ENCODE measurements around the gene RXRB. TPM values are rescaled to one million over a fixed set of nuclear protein-coding genes. Genes with fewer than 3 reads are reported as not detected.

RXRB gene
- total and polyA plus RNA-seq, 2 donors (not counting 1 experiment from before 2014, with no cell fraction given), result 25.9 to 34.0 TPM

DNA sequence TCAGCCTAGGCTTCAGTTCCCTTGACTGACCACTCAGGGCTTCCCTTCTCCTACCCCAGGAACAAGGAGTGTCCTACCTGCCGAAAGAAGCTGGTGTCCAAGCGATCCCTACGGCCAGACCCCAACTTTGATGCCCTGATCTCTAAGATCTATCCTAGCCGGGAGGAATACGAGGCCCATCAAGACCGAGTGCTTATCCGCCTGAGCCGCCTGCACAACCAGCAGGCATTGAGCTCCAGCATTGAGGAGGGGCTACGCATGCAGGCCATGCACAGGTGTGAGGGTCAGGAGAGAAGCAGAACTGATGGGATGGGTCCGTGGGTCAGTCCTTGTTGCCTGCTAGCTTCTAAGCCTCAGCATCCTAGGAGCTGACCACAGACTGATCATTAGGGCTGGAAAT lies 9.4 kb upstream of the RXRB start:
- Histone ChIP-seq H3K9ac (ENCODE audit: insufficient read depth, low read length) (no peak overlapping the region), H3K79me2 (ENCODE audit: control insufficient read depth, insufficient read depth, low read length) (no peaks in the 10 kb centered on the region), H3K27ac (ENCODE audit: insufficient read depth, low read length) (no peak overlapping the region), H3K4me3 (replicated peaks in 1 of 4; ENCODE audit: control extremely low read depth in 1 of 4, insufficient read depth in 1 of 4, low read depth in 3 of 4, low read length in 4 of 4) (no peak overlapping the region), H4K20me1 (ENCODE audit: control insufficient read depth, extremely low read depth, insufficient read depth, low read length) (no peaks in the 10 kb centered on the region), H3K4me2 (ENCODE audit: extremely low read depth, insufficient read depth, low read length) (no peak overlapping the region), H2AFZ (ENCODE audit: low read length) (no peak overlapping the region), H3K27me3 (ENCODE audit: control insufficient read depth, insufficient read depth, low read length) (peaks cover 7% of the 10 kb centered on the region), H3K36me3 (ENCODE audit: control insufficient read depth, insufficient read depth, low read length) (peaks cover 11% of the 10 kb centered on the region), H3K9me3 (ENCODE audit: control insufficient read depth, insufficient read depth, low read depth, low read length) (no peaks in the 10 kb centered on the region), H3K4me1 (ENCODE audit: control insufficient read depth, extremely low read depth, insufficient read depth, low read length) (peaks cover 25% of the 10 kb centered on the region)
- no peak for DNase-seq (ENCODE audit: low read depth in 2 of 2)
- no peak for TF ChIP-seq EZH2 (IDR thresholded peaks at IDR 0.05; ENCODE audit: low read length, missing control alignments)
- TF ChIP-seq, protein P1, sequence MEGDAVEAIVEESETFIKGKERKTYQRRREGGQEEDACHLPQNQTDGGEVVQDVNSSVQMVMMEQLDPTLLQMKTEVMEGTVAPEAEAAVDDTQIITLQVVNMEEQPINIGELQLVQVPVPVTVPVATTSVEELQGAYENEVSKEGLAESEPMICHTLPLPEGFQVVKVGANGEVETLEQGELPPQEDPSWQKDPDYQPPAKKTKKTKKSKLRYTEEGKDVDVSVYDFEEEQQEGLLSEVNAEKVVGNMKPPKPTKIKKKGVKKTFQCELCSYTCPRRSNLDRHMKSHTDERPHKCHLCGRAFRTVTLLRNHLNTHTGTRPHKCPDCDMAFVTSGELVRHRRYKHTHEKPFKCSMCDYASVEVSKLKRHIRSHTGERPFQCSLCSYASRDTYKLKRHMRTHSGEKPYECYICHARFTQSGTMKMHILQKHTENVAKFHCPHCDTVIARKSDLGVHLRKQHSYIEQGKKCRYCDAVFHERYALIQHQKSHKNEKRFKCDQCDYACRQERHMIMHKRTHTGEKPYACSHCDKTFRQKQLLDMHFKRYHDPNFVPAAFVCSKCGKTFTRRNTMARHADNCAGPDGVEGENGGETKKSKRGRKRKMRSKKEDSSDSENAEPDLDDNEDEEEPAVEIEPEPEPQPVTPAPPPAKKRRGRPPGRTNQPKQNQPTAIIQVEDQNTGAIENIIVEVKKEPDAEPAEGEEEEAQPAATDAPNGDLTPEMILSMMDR (conservative IDR thresholded peaks at IDR 0.05 in 1 of 2, IDR thresholded peaks at IDR 0.05 in 1 of 2; ENCODE audit: low read depth in 1 of 2, low read length in 2 of 2), result no peak

DNA sequence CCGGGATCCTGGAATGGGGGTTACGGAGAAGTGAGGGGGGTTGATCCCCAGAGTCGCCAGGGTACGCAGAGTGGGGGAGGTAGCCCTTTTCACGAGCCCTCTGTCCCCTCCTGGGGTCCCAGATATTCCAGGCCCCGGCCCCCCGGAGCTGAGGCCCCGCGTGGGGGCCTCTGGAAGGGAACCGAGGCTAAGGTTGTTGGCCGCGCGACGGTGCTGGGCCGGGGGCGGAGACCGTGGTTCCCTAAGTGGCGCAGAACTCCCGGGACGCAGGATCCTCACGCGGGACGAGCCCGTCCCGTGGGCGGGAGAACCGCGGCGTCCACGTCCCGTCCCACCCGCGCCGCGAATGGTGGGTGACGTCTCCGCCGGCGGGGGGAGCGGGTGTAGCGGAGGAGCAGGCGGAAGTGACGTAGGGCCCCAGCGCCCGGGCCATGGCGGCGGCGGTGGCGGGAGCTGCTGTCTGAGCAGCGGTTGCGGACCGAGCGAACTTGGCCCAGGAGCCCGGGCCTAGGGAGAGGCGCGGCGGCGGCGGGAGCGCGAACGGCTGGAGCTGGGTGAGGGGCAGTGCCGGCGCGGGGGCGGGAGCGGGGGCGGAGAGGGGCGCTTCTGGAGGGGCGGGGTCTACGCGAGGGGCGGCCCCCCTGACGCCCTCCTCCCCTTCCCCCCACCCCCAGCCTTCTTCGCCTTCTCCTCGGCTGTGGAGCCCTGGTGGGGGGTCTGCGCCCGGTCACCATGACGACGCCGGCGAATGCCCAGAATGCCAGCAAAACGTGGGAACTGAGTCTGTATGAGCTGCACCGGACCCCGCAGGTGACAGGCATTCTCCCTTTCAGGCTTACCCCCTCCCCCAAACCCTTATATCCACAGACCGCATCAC lies 7.9 kb upstream of the RXRB start, which contains the start of gene RING1:
Gene RING1 (plus strand): TSS at position 410 of the 877 bp plus-strand sequence. CDS start 323 bp downstream, at position 733.
- Histone ChIP-seq H3K9ac (ENCODE audit: insufficient read depth, low read length) (peak within 1 kb of the TSS; percentile 97), H3K27me3 (ENCODE audit: control insufficient read depth, insufficient read depth, low read length) (no peaks in the 10 kb centered on the region), H3K27ac (ENCODE audit: insufficient read depth, low read length) (peak within 1 kb of the TSS; percentile 96), H4K20me1 (ENCODE audit: control insufficient read depth, extremely low read depth, insufficient read depth, low read length) (no peaks in the 10 kb centered on the region), H2AFZ (ENCODE audit: low read length) (peak within 1 kb of the TSS; percentile 29), H3K79me2 (ENCODE audit: control insufficient read depth, insufficient read depth, low read length) (peaks cover 7% of the 10 kb centered on the region), H3K4me2 (ENCODE audit: extremely low read depth, insufficient read depth, low read length) (peak within 1 kb of the TSS; percentile 98), H3K4me1 (ENCODE audit: control insufficient read depth, extremely low read depth, insufficient read depth, low read length) (peaks cover 31% of the 10 kb centered on the region), H3K4me3 (replicated peaks in 1 of 4; ENCODE audit: control extremely low read depth in 1 of 4, insufficient read depth in 1 of 4, low read depth in 3 of 4, low read length in 4 of 4) (peak within 1 kb of the TSS; percentile 86 to 96 (median 93)), H3K36me3 (ENCODE audit: control insufficient read depth, insufficient read depth, low read length) (peaks cover 16% of the 10 kb centered on the region), H3K9me3 (ENCODE audit: control insufficient read depth, insufficient read depth, low read depth, low read length) (no peaks in the 10 kb centered on the region)
- DNase-seq (ENCODE audit: low read depth in 2 of 2), result peak; percentile 71 to 72
- TF ChIP-seq, protein P1 (conservative IDR thresholded peaks at IDR 0.05 in 1 of 2, IDR thresholded peaks at IDR 0.05 in 1 of 2; ENCODE audit: low read depth in 1 of 2, low read length in 2 of 2), result no peak
- TF ChIP-seq EZH2 (IDR thresholded peaks at IDR 0.05; ENCODE audit: low read length, missing control alignments), result no peak

DNA sequence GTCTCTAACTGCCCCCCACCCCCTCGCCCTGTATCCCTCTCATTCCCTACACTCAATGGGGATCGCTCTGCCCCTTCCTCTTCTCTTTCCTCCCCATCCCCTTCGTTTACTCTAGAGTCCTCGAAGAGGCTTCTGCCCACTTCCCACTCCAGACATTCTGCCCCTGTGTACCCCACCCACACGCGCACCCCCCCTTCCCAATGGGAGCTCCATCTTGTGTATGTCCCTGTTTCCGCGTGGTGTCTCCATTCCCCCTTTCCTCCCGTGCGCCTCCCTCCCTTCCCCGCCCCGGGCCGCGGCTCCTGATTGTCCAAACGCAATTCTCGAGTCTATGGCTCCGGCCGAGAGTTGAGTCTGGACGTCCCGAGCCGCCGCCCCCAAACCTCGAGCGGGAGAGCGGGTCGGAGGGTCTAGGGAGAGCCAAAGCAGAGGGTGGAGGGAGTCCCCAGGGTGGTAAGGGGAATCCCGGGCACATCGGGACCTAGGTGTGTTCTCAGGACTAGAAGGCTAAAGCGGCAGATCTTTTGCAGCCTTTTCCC lies 7.2 kb upstream of the RXRB start:
- Histone ChIP-seq H2AFZ (ENCODE audit: low read length) (peak overlapping the region; percentile 29), H3K36me3 (ENCODE audit: control insufficient read depth, insufficient read depth, low read length) (peaks cover 21% of the 10 kb centered on the region), H3K4me1 (ENCODE audit: control insufficient read depth, extremely low read depth, insufficient read depth, low read length) (peaks cover 35% of the 10 kb centered on the region), H4K20me1 (ENCODE audit: control insufficient read depth, extremely low read depth, insufficient read depth, low read length) (no peaks in the 10 kb centered on the region), H3K27ac (ENCODE audit: insufficient read depth, low read length) (peak overlapping the region; percentile 96), H3K4me3 (replicated peaks in 1 of 4; ENCODE audit: control extremely low read depth in 1 of 4, insufficient read depth in 1 of 4, low read depth in 3 of 4, low read length in 4 of 4) (peak overlapping the region; percentile 86 to 96 (median 93)), H3K9me3 (ENCODE audit: control insufficient read depth, insufficient read depth, low read depth, low read length) (no peaks in the 10 kb centered on the region), H3K4me2 (ENCODE audit: extremely low read depth, insufficient read depth, low read length) (peak overlapping the region; percentile 98), H3K79me2 (ENCODE audit: control insufficient read depth, insufficient read depth, low read length) (peaks cover 12% of the 10 kb centered on the region), H3K27me3 (ENCODE audit: control insufficient read depth, insufficient read depth, low read length) (no peaks in the 10 kb centered on the region), H3K9ac (ENCODE audit: insufficient read depth, low read length) (peak overlapping the region; percentile 97)
- TF ChIP-seq EZH2 (IDR thresholded peaks at IDR 0.05; ENCODE audit: low read length, missing control alignments), result no peak
- TF ChIP-seq, protein P1 (conservative IDR thresholded peaks at IDR 0.05 in 1 of 2, IDR thresholded peaks at IDR 0.05 in 1 of 2; ENCODE audit: low read depth in 1 of 2, low read length in 2 of 2), result no peak
- DNase-seq (ENCODE audit: low read depth in 2 of 2), result peak; percentile 50 to 57
